Esophagus muscularis mucosa (tissue), 3 donors: ENCODE results near the gene KIAA0040.

Experiments used
- CTCF ChIP-seq, 3 experiments: fragments of 200-600 bp in 2 of 3; fragments of 450-650 bp in 1 of 3; sonication (generic) in 2 of 3; IDR thresholded peaks; one replicate each; pipeline ENCODE4 v1.5.1; 2017 to 2019; ENCODE audit warnings: antibody characterized with exemption in 3 of 3, mild to moderate bottlenecking in 2 of 3, moderate library complexity in 1 of 3
- POLR2AphosphoS5 ChIP-seq, 2 donors: sonication (generic); formaldehyde crosslinking; IDR thresholded peaks; one replicate each; pipeline ENCODE4 v1.6.1; 2017; ENCODE audit warnings: antibody characterized with exemption in 2 of 2

GRCh38 chr1:175131095-175131494 is 61.5 kb downstream of the KIAA0040 start:
- TF ChIP-seq CTCF (IDR thresholded peaks at IDR 0.05) (no peak), POLR2AphosphoS5 (IDR thresholded peaks at IDR 0.05) (no peak)
